GM13976 (cell line): ENCODE measurements around the gene ASPRV1.

ENCODE experiments used
- DNase-seq: peaks from one replicate; pipeline ENCODE4 v3.0.0; 2012; ENCODE audit warnings: low spot score
- in situ Hi-C: fragments of 300-500 bp; cut with MboI; formaldehyde crosslinking; loops from one replicate; pipeline ENCODE4 v1.12.0; 2022; ENCODE audit warnings: low sequenced_read_pairs, mixed read lengths, inconsistent platforms; ENCODE audit not compliant: unreplicated experiment
- TF ChIP-seq, protein P1 (sequence below): IDR thresholded peaks from 2 replicates; pipeline ENCODE4 v1.5.1; 2012; ENCODE audit warnings: borderline replicate concordance, mild to moderate bottlenecking; ENCODE audit not compliant: insufficient read depth; ENCODE audit errors: extremely low read depth, missing control alignments, control extremely low read depth

ASPRV1 gene

GRCh38 chr2:69914950-69915945 is 46.2 kb downstream of the ASPRV1 start, which contains the start of gene MXD1:
MXD1 (plus strand) TSS chr2:69915109; CDS start chr2:69915331, 222 bp downstream.
- peak; percentile 98 for DNase-seq
- TF ChIP-seq, protein P1, sequence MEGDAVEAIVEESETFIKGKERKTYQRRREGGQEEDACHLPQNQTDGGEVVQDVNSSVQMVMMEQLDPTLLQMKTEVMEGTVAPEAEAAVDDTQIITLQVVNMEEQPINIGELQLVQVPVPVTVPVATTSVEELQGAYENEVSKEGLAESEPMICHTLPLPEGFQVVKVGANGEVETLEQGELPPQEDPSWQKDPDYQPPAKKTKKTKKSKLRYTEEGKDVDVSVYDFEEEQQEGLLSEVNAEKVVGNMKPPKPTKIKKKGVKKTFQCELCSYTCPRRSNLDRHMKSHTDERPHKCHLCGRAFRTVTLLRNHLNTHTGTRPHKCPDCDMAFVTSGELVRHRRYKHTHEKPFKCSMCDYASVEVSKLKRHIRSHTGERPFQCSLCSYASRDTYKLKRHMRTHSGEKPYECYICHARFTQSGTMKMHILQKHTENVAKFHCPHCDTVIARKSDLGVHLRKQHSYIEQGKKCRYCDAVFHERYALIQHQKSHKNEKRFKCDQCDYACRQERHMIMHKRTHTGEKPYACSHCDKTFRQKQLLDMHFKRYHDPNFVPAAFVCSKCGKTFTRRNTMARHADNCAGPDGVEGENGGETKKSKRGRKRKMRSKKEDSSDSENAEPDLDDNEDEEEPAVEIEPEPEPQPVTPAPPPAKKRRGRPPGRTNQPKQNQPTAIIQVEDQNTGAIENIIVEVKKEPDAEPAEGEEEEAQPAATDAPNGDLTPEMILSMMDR = no peak
- in situ Hi-C loops = loop anchor here (10.0 to 25.0 kb wide), 3 partner anchors 150 to 372 kb away; partner anchors contain the start of gene SNRPG

DNA sequence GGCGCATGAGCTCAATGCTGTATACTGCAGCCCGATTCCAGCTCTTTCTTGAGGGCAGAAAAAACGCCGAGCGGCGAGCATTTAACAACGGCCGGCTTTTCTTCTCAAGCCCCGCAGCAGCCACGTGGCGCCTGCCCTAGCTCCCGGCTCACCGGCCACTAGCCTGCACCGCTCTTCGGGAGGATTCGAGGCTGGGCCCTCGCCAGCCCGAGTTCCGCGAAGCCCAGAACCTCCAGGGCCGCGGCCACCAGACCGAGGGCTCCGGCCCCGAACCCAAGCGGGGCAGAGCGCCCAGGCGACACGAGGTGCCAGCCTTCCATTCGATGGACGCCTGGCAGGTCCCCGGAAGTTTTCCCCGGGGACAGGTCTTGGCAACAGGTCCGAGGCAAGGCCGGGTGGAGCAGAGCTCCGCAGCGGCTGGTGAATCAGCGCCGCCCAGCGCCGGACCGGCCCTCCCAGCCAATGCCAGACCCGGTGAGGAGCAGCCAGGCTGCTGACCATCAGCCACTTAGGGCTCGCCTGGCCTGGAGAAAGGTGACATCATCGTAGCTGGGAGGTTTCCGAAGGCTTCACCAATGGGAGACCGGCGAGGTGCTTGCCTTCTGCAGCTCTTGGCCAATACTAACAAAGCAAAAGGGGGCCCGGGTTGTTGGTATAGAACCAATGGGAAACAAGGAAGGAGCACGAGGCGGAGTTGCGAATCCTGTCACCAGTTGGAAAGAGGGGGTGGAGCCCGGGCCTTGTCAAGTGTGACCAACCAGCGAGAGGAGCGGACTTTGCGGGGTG is 47.1 kb downstream of the ASPRV1 start:
- in situ Hi-C loops = loop anchor here (10.0 to 25.0 kb wide), 3 partner anchors 150 to 373 kb away; partner anchors contain the start of gene SNRPG
- TF ChIP-seq, protein P1 = peak; percentile 52
- DNase-seq = no peak

GRCh38 chr2:69911985-69912563 is 49.4 kb downstream of the ASPRV1 start:
- peak; percentile 46 for DNase-seq
- in situ Hi-C loops = loop anchor here (10.0 to 25.0 kb wide), 3 partner anchors 153 to 375 kb away; partner anchors contain the start of gene SNRPG
- TF ChIP-seq, protein P1 = peak; percentile 24
